ENCODE results near the gene ZNF500. TPM values are rescaled to one million over a fixed set of nuclear protein-coding genes. Genes with fewer than 3 reads are reported as not detected.

ZNF500 gene
- total RNA-seq, 4 donors from 2014 or later: 12.6 to 23.3 (median 20.5) TPM

GRCh38 chr16:4713663-4714501 is 53.1 kb downstream of the ZNF500 start:
- intact Hi-C loops (cut with DNase I; ENCODE audit: low total_unique reads): no loop called here
- no peak for DNase-seq (ENCODE audit: low spot score in 2 of 2)
- H3K4me3 ChIP-seq (ENCODE audit: low read depth, poor library complexity, severe bottlenecking): no peak overlapping the region
- TF ChIP-seq POLR2A (IDR thresholded peaks at IDR 0.05): no peak
- TF ChIP-seq, protein P1, sequence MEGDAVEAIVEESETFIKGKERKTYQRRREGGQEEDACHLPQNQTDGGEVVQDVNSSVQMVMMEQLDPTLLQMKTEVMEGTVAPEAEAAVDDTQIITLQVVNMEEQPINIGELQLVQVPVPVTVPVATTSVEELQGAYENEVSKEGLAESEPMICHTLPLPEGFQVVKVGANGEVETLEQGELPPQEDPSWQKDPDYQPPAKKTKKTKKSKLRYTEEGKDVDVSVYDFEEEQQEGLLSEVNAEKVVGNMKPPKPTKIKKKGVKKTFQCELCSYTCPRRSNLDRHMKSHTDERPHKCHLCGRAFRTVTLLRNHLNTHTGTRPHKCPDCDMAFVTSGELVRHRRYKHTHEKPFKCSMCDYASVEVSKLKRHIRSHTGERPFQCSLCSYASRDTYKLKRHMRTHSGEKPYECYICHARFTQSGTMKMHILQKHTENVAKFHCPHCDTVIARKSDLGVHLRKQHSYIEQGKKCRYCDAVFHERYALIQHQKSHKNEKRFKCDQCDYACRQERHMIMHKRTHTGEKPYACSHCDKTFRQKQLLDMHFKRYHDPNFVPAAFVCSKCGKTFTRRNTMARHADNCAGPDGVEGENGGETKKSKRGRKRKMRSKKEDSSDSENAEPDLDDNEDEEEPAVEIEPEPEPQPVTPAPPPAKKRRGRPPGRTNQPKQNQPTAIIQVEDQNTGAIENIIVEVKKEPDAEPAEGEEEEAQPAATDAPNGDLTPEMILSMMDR (IDR thresholded peaks at IDR 0.05): no peak
- 88 to 91% methylated on average over 18 of the region's 18 CpGs for WGBS, 2 donors

DNA sequence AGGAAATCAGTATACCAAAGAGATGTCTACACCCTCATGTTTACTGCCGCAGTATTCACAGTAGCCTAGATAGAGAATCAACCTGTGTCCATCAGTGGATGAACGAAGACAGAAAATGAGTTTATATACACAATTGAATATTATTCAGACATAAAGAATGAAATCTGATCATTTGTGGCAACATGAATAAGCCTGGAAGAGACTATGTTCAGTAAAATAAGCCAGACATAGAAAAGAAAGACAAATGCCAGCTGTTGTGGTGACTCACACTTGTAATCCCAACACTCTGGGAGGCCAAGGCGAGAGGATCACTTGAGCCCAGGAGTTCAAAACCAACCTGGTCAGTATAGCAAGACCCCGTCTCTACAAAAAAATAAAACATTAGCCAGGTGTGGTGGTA is 57.5 kb downstream of the ZNF500 start:
- 95 to 97% methylated on average over 4 of the region's 4 CpGs for WGBS, 2 donors
- intact Hi-C loops (cut with DNase I; ENCODE audit: low total_unique reads): no loop called here
- DNase-seq (ENCODE audit: low spot score in 2 of 2): no peak
- TF ChIP-seq, protein P1 (IDR thresholded peaks at IDR 0.05): no peak
- no peak for TF ChIP-seq POLR2A (IDR thresholded peaks at IDR 0.05)
- H3K4me3 ChIP-seq (ENCODE audit: low read depth, poor library complexity, severe bottlenecking): no peak overlapping the region

GRCh38 chr16:4706871-4707270 is 60.1 kb downstream of the ZNF500 start:
- intact Hi-C loops (cut with DNase I; ENCODE audit: low total_unique reads): no loop called here
- no peak overlapping the region for H3K4me3 ChIP-seq (ENCODE audit: low read depth, poor library complexity, severe bottlenecking)
- WGBS, 2 donors: 82 to 86% methylated on average over 7 of the region's 7 CpGs

GRCh38 chr16:4704913-4705312 is 62.0 kb downstream of the ZNF500 start:
- intact Hi-C loops (cut with DNase I; ENCODE audit: low total_unique reads): no loop called here
- TF ChIP-seq POLR2A (IDR thresholded peaks at IDR 0.05): no peak
- TF ChIP-seq, protein P1 (IDR thresholded peaks at IDR 0.05): no peak
- no peak overlapping the region for H3K4me3 ChIP-seq (ENCODE audit: low read depth, poor library complexity, severe bottlenecking)

More at GRCh38 chr16:4706871-4707270, 60.1 kb downstream of the ZNF500 start:
- TF ChIP-seq POLR2A (IDR thresholded peaks at IDR 0.05): no peak
- TF ChIP-seq, protein P1 (IDR thresholded peaks at IDR 0.05): no peak
- DNase-seq (ENCODE audit: low spot score in 2 of 2): no peak

GRCh38 chr16:4704491-4704890 is 62.5 kb downstream of the ZNF500 start:
- no peak overlapping the region for H3K4me3 ChIP-seq (ENCODE audit: low read depth, poor library complexity, severe bottlenecking)
- no peak for TF ChIP-seq POLR2A (IDR thresholded peaks at IDR 0.05)
- TF ChIP-seq, protein P1 (IDR thresholded peaks at IDR 0.05): no peak
- intact Hi-C loops (cut with DNase I; ENCODE audit: low total_unique reads): no loop called here
- no peak for DNase-seq (ENCODE audit: low spot score in 2 of 2)
- 78 to 89% methylated on average over 8 of the region's 8 CpGs for WGBS, 2 donors

More at GRCh38 chr16:4704913-4705312, 62.0 kb downstream of the ZNF500 start:
- WGBS, 2 donors: 92 to 94% methylated on average over 14 of the region's 14 CpGs
- no peak for DNase-seq (ENCODE audit: low spot score in 2 of 2)
